Measurements from ENCODE around the gene DHX9. TPM values are rescaled to one million over a fixed set of nuclear protein-coding genes. Genes with fewer than 3 reads are reported as not detected.

The DHX9 gene
- total and polyA plus RNA-seq, 10 of the 15 experiments (the other 5 are each of a cell fraction or from before 2014, with no cell fraction given), result 90.7 to 234 (median 217) TPM

DNA sequence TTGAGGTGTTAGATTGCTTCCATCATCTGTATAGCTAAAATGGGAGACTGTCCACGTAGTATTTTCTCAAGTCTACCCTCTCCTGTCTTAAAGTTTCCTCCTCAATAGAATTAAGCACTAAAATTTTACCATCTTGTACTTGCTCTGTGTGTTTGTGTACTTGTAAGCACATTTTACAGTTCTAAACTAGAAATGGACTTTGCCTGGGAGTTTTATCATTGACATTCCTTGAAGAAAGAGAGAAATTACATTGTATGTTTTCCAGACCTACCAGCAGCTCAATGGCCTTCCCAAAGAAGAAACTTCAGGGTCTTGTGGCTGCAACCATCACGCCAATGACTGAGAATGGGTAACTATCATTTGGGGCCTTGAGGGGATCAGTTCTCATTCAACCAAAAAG, 45.1 kb upstream of the DHX9 start:
- Histone ChIP-seq H3K9me3 (replicated peaks; ENCODE audit: control insufficient read depth, insufficient read depth, low read length) (no peaks in the 10 kb centered on the region), H3K4me1 (ENCODE audit: control insufficient read depth, insufficient read depth, low read length) (peaks cover 7% of the 10 kb centered on the region; the same call in 1 of the 2 replicates), H3K4me2 (ENCODE audit: control insufficient read depth, insufficient read depth) (no peak overlapping the region), H3K79me2 (ENCODE audit: control insufficient read depth, insufficient read depth, low read length) (no peaks in the 10 kb centered on the region), H3K4me3 (no peak overlapping the region), H4K20me1 (ENCODE audit: control insufficient read depth, insufficient read depth) (no peaks in the 10 kb centered on the region), H3K36me3 (ENCODE audit: control insufficient read depth in 2 of 2, insufficient read depth in 2 of 2, low read length in 1 of 2) (no peaks in the 10 kb centered on the region), H3K27ac (ENCODE audit: control insufficient read depth, insufficient read depth) (no peak overlapping the region), H2AFZ (ENCODE audit: control insufficient read depth, low read depth, low read length) (no peak overlapping the region), H3K9ac (ENCODE audit: control insufficient read depth, insufficient read depth, low read length) (no peak overlapping the region), H3K27me3 (replicated peaks in 1 of 2; ENCODE audit: control insufficient read depth in 2 of 2, insufficient read depth in 2 of 2, low read length in 1 of 2) (no peaks in the 10 kb centered on the region)
- no TSS peak for BruUV-seq (replicated peaks)
- in situ Hi-C loops (cut with MboI) (no loop called here), intact Hi-C loops (cut with micrococcal nuclease; ENCODE audit: unreplicated experiment) (loop anchor here (5.0 kb wide), 1 partner anchor 43 kb away; the partner anchor contains the start of gene DHX9)
- ChIA-PET SMC1A (ENCODE audit: uncharacterized antibody, unreplicated experiment) (interaction anchor here (0.6 to 15.3 kb wide), 2 partner anchors 198 to 488 kb away, joined by 3 to 1145 read pairs; partner anchors contain the start of genes RGS16 and RNASEL), POLR2A (no interaction called here), CTCF (interaction anchor here (2.3 to 18.8 kb wide), 2 partner anchors 35 to 191 kb away, joined by 7 to 1888 read pairs; partner anchors contain the start of genes RGS16 and RNASEL), RAD21 (ENCODE audit: unreplicated experiment) (no interaction called here)
- no peak for FAIRE-seq
- ATAC-seq, result no peak
- TF ChIP-seq ZZZ3 (IDR thresholded peaks at IDR 0.05; ENCODE audit: control insufficient read depth, insufficient read length, low read depth) (no peak), ATF7 (IDR thresholded peaks at IDR 0.05; ENCODE audit: low read depth) (no peak), HDAC2 (IDR thresholded peaks at IDR 0.05) (no peak), SIX5 (IDR thresholded peaks at IDR 0.05; ENCODE audit: low read depth, low read length, severe bottlenecking) (no peak), SRF (IDR thresholded peaks at IDR 0.05; ENCODE audit: low read depth in 2 of 2, low read length in 2 of 2) (no peak), ZNF622 (IDR thresholded peaks at IDR 0.05) (no peak), PKNOX1 (IDR thresholded peaks at IDR 0.05) (no peak), NFXL1 (IDR thresholded peaks at IDR 0.05; ENCODE audit: borderline replicate concordance) (no peak), CREB1 (IDR thresholded peaks at IDR 0.05; ENCODE audit: low read depth) (no peak), POLR2A (IDR thresholded peaks at IDR 0.05; ENCODE audit: low read depth, low read length) (no peak), ZSCAN29 (IDR thresholded peaks at IDR 0.05) (no peak)
- TF ChIP-seq, protein P1, sequence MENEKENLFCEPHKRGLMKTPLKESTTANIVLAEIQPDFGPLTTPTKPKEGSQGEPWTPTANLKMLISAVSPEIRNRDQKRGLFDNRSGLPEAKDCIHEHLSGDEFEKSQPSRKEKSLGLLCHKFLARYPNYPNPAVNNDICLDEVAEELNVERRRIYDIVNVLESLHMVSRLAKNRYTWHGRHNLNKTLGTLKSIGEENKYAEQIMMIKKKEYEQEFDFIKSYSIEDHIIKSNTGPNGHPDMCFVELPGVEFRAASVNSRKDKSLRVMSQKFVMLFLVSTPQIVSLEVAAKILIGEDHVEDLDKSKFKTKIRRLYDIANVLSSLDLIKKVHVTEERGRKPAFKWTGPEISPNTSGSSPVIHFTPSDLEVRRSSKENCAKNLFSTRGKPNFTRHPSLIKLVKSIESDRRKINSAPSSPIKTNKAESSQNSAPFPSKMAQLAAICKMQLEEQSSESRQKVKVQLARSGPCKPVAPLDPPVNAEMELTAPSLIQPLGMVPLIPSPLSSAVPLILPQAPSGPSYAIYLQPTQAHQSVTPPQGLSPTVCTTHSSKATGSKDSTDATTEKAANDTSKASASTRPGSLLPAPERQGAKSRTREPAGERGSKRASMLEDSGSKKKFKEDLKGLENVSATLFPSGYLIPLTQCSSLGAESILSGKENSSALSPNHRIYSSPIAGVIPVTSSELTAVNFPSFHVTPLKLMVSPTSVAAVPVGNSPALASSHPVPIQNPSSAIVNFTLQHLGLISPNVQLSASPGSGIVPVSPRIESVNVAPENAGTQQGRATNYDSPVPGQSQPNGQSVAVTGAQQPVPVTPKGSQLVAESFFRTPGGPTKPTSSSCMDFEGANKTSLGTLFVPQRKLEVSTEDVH (IDR thresholded peaks at IDR 0.05; ENCODE audit: low read depth, partially characterized antibody), result no peak
- 44% methylated on average over 2 of the region's 2 CpGs for WGBS (ENCODE audit: insufficient coverage, insufficient replicate concordance, low lambda C conversion rate, missing lambda C conversion rate)
- DNase-seq (ENCODE audit: low read depth, low spot score), result no peak
